RPMI8226 (cell line): ENCODE data around the gene ARL4D.
"Not testable (repeated sequence)": the region's sequence is repeated elsewhere in the genome, so short reads cannot be mapped to it uniquely, and the experiment has no call there.

Source experiments
- DNase-seq: peaks from one replicate; pipeline ENCODE4 v3.0.0-alpha.2; 2015

The ARL4D gene, protein sequence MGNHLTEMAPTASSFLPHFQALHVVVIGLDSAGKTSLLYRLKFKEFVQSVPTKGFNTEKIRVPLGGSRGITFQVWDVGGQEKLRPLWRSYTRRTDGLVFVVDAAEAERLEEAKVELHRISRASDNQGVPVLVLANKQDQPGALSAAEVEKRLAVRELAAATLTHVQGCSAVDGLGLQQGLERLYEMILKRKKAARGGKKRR

GRCh38 chr17:43398724-43399595 lies at the start of gene ARL4D:
Gene ARL4D (plus strand): TSS chr17:43398993. CDS start chr17:43399733, 740 bp downstream.
- DNase-seq = peak; percentile 68

DNA sequence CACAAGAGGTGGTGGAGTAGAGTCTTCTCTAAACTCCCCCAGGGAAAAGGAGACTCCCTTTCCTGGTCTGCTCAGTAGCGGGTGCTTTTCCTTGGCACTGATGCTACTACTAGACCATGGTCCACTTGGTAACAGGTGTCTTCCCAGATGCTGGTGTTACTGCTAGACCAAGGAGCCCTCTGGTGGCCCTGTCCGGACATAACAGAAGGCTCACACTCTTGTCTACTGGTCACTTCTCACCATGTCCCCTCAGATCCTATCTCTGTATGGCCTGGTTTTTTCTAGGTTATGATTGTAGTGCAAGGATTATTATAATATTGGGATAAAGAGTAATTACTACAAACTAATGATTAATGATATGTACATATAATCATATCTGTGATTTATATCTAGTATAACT lies 49.7 kb upstream of the ARL4D start:
- no peak for DNase-seq

- DNase-seq = no peak
Measured at GRCh38 chr17:43350888-43351361, 47.9 kb upstream of the ARL4D start.

- no peak for DNase-seq
Measured at GRCh38 chr17:43351691-43352090, 47.1 kb upstream of the ARL4D start.

- no peak for DNase-seq
Measured at GRCh38 chr17:43352579-43353331, 46.0 kb upstream of the ARL4D start.

- no peak for DNase-seq
Measured at GRCh38 chr17:43353393-43353792, 45.4 kb upstream of the ARL4D start.

GRCh38 chr17:43354371-43354770 lies 44.4 kb upstream of the ARL4D start:
- DNase-seq = no peak

GRCh38 chr17:43356450-43356849 lies 42.3 kb upstream of the ARL4D start:
- no peak for DNase-seq

- no peak for DNase-seq
Measured at GRCh38 chr17:43356999-43357398, 41.8 kb upstream of the ARL4D start.

DNA sequence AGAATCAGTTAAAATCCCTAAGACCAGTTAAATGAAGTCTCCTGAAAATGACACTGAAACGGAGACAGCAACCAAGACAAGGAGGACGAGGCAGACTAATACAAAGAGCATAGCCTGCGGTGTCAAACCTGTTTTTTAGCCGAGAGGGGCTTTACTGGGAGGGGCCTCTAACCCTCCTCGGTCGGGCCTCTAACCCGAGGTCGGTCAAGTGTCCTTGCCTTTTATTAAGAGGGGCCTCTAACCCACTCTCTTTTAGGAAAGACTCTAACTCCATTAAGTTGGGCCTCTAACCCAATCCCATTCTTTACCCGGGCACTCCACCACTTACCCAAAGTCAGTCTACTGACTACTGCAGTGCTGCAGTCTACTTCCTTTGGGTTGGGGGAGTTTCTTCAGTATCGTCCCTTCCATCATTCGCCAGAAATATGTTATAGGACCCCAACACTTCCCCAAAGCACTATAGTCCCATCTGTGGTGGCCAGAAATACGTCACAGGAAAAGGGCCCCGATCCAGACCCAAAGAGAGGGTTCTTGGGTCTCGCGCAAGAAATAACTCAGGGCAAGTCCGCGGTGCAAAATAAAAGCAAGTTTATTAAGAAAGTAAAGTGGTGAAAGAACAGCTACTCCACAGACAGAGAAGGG lies 39.2 kb upstream of the ARL4D start:
- no peak for DNase-seq

DNA sequence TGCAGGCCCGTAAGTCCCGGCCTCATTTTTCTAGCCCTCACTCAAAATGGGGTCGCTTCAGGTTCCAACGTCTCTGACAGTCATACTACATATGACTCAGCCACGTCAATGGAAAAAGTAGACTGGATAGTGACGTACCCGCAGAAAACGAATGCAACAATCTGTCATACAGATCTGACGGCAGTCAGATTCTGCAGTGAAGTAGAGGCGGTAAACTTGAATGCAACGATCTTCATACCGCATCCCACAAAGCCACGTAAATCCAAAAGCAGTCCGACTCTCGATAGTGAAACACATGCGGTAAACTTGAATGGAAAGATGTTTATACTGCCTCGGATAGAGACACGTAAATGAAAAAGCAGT lies 38.4 kb upstream of the ARL4D start:
- peak; percentile 60 for DNase-seq

- peak; percentile 98 for DNase-seq
Measured at GRCh38 chr17:43360739-43361505, 37.9 kb upstream of the ARL4D start.

GRCh38 chr17:43363181-43363925 lies 35.4 kb upstream of the ARL4D start:
- DNase-seq = no peak

- no peak for DNase-seq
Measured at GRCh38 chr17:43363926-43364285, 34.9 kb upstream of the ARL4D start.

GRCh38 chr17:43365356-43365755 lies 33.4 kb upstream of the ARL4D start:
- no peak for DNase-seq

DNA sequence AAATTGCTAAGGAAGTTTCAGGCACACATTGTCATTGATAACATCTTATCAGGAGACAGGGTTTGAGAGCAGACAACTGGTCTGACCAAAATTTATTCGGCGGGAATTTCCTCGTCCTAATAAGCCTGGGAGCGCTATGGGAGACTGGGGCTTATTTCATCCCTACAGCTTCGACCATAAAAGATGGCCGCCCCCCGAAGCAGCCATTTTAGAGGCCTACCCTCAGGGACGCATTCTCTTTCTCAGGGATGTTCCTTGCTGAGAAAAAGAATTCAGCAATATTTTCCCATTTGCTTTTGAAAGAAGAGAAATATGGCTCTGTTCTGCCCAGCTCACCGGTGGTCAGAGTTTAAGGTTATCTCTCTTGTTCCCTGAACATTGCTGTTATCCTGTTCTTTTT lies 32.9 kb upstream of the ARL4D start:
- not testable (repeated sequence) for DNase-seq

GRCh38 chr17:43366891-43367736 lies 31.7 kb upstream of the ARL4D start:
- no peak for DNase-seq

DNA sequence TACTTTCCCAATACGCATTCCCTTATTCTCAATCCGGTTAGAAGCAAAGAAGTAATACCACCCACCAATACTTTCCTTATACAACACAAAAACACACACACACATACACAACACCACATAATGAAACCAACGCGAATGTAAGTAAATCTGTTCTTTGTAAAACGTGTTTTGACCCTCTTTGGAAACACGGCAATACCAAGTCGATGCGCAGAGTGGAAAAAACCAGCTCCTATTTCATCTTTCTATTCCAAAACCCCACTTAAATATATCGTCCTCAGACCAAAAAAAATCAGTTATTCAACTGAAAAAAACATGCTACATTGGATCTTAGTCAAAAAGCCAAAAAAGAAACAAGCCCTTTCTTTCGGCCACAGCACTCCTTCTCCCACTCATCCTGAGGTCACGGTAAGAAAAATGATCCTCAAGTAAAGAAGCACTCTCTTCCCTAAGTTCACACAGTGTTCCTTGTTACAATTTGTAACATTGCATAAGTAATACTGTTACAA lies 31.0 kb upstream of the ARL4D start:
- peak; percentile 78 for DNase-seq

DNA sequence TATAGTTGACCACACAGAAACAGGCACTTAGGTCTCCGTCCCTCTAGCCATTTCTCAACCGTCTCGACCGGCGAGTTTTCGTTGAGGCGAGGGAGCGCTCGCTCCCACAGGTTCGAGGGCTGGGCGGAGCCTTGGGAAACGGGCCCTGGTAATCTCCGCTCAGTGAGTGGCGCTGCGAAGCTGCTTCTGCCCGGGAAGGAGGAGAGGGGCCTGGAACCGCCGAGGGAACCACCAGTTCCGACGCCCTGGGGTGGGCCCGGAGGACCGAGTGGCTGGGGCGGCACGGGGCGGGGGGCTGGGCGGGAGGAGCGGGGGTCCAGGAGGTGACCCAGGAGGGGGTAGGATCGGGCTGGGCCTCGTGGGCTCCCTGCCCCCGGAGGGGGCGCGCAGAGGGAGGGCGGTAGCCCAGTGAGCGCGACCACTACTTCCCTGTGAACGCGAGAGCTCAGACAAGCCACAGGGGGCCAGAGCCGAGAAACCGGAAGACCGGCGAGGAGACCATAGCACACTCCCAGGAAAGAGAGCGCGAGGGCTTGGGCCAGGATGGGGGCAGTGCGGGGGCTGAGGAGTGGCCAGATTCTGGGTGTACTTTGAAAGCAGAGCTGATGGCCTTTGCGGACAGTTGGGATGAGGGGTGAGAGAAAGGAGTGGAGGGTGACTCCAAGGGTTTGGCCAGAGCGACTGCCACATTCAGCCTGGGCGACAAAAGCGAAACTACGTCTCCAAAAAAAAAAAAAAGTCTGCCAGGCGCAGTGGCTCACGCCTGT lies 29.9 kb upstream of the ARL4D start:
- peak; percentile 76 for DNase-seq

GRCh38 chr17:43369986-43370385 lies 28.8 kb upstream of the ARL4D start:
- DNase-seq = no peak
